Ovary (tissue), 3 donors: Measurements from ENCODE around the gene METAP1.

Experiments used
- POLR2A ChIP-seq: fragments of 450-650 bp; IDR thresholded peaks from one replicate; pipeline ENCODE4 v1.6.1; 2017; ENCODE audit warnings: antibody characterized with exemption, mild to moderate bottlenecking, moderate library complexity
- TF ChIP-seq, protein P1 (sequence below), 3 donors: fragments of 450-650 bp in 2 of 3; fragments of 200-600 bp in 1 of 3; IDR thresholded peaks; one replicate each; pipeline versions ENCODE4 v1.5.1 to v1.8.0; 2016 to 2022; ENCODE audit warnings: antibody characterized with exemption in 3 of 3, mild to moderate bottlenecking in 1 of 3
- donor health status: DM: no; HTN: no; CAD: no.

DNA sequence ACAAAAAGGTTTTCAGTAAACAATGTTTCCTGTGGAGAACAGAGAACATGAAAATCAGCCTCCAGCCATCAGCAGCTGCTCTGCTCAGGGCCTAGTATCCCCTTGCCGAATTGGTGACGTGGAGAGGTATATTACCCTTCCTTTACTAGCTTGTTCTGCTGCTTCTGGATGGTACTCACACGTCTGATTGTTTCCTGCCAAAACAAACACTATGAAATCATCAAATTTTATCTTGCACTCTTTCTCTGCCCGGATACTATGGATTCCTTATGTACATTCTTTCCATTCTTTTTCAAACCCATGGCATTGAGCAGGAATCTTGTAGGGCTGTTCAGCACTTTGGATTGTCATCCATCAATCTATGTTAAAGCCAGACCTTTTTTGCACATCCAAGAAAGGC lies 18.8 kb upstream of the METAP1 start:
- TF ChIP-seq, protein P1, sequence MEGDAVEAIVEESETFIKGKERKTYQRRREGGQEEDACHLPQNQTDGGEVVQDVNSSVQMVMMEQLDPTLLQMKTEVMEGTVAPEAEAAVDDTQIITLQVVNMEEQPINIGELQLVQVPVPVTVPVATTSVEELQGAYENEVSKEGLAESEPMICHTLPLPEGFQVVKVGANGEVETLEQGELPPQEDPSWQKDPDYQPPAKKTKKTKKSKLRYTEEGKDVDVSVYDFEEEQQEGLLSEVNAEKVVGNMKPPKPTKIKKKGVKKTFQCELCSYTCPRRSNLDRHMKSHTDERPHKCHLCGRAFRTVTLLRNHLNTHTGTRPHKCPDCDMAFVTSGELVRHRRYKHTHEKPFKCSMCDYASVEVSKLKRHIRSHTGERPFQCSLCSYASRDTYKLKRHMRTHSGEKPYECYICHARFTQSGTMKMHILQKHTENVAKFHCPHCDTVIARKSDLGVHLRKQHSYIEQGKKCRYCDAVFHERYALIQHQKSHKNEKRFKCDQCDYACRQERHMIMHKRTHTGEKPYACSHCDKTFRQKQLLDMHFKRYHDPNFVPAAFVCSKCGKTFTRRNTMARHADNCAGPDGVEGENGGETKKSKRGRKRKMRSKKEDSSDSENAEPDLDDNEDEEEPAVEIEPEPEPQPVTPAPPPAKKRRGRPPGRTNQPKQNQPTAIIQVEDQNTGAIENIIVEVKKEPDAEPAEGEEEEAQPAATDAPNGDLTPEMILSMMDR (IDR thresholded peaks at IDR 0.05) = no peak
- TF ChIP-seq POLR2A = no peak
